GM06990 (cell line): ENCODE results near the gene DPT.

Experiments
- DNase-seq: peaks from one replicate; pipeline ENCODE4 v3.0.0-alpha.2; 2011; ENCODE audit not compliant: insufficient read length; ENCODE audit errors: extremely low read depth
- H3K27me3 ChIP-seq: replicated peaks from 2 replicates; pipeline ENCODE4 v1.6.0; 2011; ENCODE audit warnings: low read length; ENCODE audit not compliant: control insufficient read depth, insufficient read depth
- H3K36me3 ChIP-seq: 2 replicates; pipeline ENCODE4 v1.5.1; 2011; ENCODE audit warnings: low read length; ENCODE audit not compliant: control insufficient read depth, insufficient read depth
- H3K4me3 ChIP-seq: replicated peaks from 2 replicates; pipeline ENCODE4 v1.5.1; 2011; ENCODE audit warnings: low read depth, mild to moderate bottlenecking, control low read depth, low read length
- TF ChIP-seq, protein P1 (sequence below): IDR thresholded peaks from 2 replicates; pipeline ENCODE4 v1.5.1; 2011; ENCODE audit warnings: low read length, control low read depth, mild to moderate bottlenecking, inconsistent platforms; ENCODE audit not compliant: insufficient read depth, poor library complexity, severe bottlenecking

Gene DPT

DNA sequence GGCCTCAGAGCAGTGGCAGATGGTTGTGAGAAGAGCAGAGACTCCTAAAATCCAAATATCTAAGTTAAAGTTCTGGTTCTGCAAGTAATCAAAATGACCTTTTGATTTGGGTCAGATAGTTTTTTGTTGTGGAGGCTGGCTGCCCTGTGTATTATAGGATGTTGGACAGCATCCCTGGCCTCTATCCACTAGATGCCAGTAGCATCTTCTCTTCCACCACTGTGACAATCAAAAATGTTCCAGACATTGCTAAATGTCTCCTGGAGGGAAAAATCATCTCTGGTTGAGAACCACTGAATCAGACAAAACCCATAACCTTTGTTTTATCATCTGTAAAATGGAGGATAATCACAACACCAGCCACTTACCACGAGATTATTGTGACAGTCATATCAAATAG lies 5.9 kb upstream of the DPT start:
- no peaks in the 10 kb centered on the region for H3K36me3 ChIP-seq
- TF ChIP-seq, protein P1, sequence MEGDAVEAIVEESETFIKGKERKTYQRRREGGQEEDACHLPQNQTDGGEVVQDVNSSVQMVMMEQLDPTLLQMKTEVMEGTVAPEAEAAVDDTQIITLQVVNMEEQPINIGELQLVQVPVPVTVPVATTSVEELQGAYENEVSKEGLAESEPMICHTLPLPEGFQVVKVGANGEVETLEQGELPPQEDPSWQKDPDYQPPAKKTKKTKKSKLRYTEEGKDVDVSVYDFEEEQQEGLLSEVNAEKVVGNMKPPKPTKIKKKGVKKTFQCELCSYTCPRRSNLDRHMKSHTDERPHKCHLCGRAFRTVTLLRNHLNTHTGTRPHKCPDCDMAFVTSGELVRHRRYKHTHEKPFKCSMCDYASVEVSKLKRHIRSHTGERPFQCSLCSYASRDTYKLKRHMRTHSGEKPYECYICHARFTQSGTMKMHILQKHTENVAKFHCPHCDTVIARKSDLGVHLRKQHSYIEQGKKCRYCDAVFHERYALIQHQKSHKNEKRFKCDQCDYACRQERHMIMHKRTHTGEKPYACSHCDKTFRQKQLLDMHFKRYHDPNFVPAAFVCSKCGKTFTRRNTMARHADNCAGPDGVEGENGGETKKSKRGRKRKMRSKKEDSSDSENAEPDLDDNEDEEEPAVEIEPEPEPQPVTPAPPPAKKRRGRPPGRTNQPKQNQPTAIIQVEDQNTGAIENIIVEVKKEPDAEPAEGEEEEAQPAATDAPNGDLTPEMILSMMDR = no peak
- H3K27me3 ChIP-seq = no peaks in the 10 kb centered on the region; the same call in none of the 2 replicates
- no peak for DNase-seq
- no peak overlapping the region for H3K4me3 ChIP-seq

DNA sequence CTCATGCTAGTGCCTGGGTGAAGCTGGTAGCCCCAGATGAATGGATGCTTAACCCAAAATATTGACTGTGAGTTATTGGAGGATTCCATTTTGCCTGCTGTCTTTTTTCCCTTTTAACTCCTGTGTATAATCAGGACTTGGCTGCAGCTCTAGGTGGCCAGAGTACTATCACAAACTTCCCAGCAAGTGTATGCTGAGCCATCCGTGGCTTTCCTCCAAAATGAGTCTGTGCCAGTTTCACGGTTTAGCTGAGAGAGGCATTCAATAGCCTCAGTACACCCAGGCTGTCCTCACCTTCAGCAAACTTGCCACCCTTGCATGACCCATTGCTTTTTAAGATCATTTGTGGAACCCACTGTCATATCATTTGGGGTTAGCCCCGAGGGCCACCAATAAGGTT lies 5.3 kb upstream of the DPT start:
- no peak overlapping the region for H3K4me3 ChIP-seq
- no peaks in the 10 kb centered on the region for H3K36me3 ChIP-seq
- no peak for DNase-seq
- TF ChIP-seq, protein P1 = no peak
- no peaks in the 10 kb centered on the region; the same call in none of the 2 replicates for H3K27me3 ChIP-seq

DNA sequence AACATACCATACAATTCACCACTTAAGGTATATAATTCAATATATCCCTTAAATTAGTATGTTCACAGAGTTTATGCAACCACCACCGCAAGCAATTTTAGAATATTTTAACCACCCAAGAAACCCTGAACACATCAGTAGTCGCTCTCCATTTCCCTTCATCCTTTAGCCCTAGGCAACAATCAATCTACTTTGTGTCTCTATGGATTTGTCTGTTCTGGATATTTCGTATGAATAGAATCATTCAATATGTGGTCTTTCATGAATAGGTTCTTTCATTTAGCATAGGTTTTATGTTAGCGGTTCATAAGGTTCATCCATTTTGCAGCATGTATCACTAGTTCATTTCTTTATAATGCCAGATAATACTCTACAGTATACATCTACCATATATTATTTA lies 4.2 kb upstream of the DPT start:
- no peak overlapping the region for H3K4me3 ChIP-seq
- no peaks in the 10 kb centered on the region for H3K36me3 ChIP-seq
- no peaks in the 10 kb centered on the region; the same call in none of the 2 replicates for H3K27me3 ChIP-seq
- no peak for DNase-seq
- TF ChIP-seq, protein P1 = no peak

DNA sequence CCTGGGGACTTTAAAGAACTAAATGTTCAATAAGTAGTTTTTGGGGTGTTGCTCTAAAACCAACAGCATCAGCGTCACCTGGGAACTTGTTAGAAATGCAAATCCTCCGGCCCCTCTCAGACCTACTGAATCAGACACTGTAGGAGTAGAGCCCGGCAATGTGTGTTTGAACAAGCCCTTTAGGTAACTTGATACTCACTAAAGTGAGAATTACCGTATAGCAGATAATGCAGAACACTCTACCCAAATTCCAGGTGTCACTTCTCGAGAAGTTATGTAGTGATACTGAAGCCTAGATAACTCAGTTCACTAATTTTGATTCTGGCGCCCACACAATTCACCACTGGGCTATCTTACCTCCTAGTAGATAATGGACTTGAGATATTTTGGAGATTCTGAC lies 3.7 kb upstream of the DPT start:
- Histone ChIP-seq H3K4me3 (no peak overlapping the region), H3K27me3 (no peaks in the 10 kb centered on the region; the same call in none of the 2 replicates), H3K36me3 (no peaks in the 10 kb centered on the region)
- TF ChIP-seq, protein P1 = no peak
- no peak for DNase-seq

DNA sequence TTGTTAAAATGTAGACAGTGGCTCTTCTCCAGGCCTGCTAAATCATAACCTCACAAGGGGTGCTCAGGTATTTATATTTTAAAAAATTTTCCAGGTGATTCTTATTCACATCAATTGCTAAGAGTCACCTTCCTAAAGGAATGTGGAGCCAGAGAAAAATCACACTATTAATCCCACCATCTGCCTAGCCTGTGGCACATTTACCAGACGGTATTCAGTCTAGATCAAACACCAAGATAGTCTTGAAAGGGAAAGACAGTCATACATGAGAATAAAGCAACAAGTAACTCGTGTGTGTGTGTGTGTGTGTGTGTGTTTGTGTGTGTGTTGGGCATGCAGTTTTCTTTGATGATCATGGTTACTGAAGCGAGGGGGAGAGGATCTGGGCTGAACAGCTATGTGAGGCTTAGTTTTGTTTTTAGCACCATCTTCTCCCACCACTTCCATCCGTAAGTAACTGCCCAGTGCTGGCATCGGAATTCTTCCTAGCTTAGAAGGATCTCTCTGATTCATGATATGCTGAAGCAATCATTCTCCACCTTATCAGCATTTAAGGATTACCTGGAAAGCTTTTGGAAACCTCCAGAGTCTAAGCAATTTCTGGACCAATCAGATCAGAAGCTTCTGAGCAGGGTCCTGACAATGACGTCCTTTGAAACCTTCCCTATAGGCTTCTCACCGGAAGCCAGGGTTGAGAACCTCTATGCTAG lies 2.4 kb upstream of the DPT start:
- DNase-seq = no peak
- Histone ChIP-seq H3K4me3 (no peak overlapping the region), H3K27me3 (no peaks in the 10 kb centered on the region; the same call in none of the 2 replicates), H3K36me3 (no peaks in the 10 kb centered on the region)
- TF ChIP-seq, protein P1 = no peak
